GM23248 (cell line): ENCODE results near the gene SCMH1.

Experiments
- EZH2 ChIP-seq: fragments of 200-600 bp; sonication (generic); IDR thresholded peaks from 2 replicates; pipeline ENCODE4 v1.6.1; 2018; ENCODE audit warnings: antibody characterized with exemption, mild to moderate bottlenecking; ENCODE audit not compliant: insufficient read depth, poor library complexity, severe bottlenecking
- EZH2phosphoT487 ChIP-seq: fragments of 200-600 bp; sonication (generic); IDR thresholded peaks from 2 replicates; pipeline ENCODE4 v1.6.1; 2018; ENCODE audit warnings: antibody characterized with exemption, moderate library complexity, mild to moderate bottlenecking, low read depth; ENCODE audit not compliant: insufficient read depth

GRCh38 chr1:41025979-41026819 lies 215.9 kb downstream of the SCMH1 start:
- TF ChIP-seq EZH2 (no peak), EZH2phosphoT487 (no peak)
